ACC112 (cell line): Measurements from ENCODE around the gene PRRG1.

Experiments
- H2AFZ ChIP-seq: fragments of 200-600 bp; sonication (generic); one replicate; pipeline ENCODE4 v1.6.0; 2017; ENCODE audit warnings: antibody characterized with exemption, low read length; ENCODE audit not compliant: unreplicated experiment
- H3K27ac ChIP-seq: fragments of 200-600 bp; sonication (generic); 2 replicates; pipeline ENCODE4 v1.5.1; 2014; ENCODE audit warnings: low read depth, mild to moderate bottlenecking, antibody characterized with exemption, low read length, moderate library complexity
- H3K27me3 ChIP-seq: fragments of 200-600 bp; sonication (generic); 2 replicates; pipeline ENCODE4 v1.6.1; 2014; ENCODE audit warnings: mild to moderate bottlenecking, antibody characterized with exemption, low read length, moderate library complexity, mixed read lengths; ENCODE audit not compliant: insufficient read depth
- H3K36me3 ChIP-seq: fragments of 200-600 bp; sonication (generic); 2 replicates; pipeline ENCODE4 v1.6.1; 2016; ENCODE audit warnings: mild to moderate bottlenecking, antibody characterized with exemption, low read length, moderate library complexity, mixed read lengths; ENCODE audit not compliant: insufficient read depth
- H3K4me1 ChIP-seq: fragments of 200-600 bp; sonication (generic); one replicate; pipeline ENCODE4 v1.6.1; 2016; ENCODE audit warnings: low read length, mixed read lengths; ENCODE audit not compliant: insufficient read depth, unreplicated experiment, control insufficient read depth
- H3K4me3 ChIP-seq: fragments of 200-600 bp; sonication (generic); 2 replicates; pipeline ENCODE4 v1.5.1; 2014; ENCODE audit warnings: mild to moderate bottlenecking, low read depth, low read length
- H3K79me2 ChIP-seq: fragments of 200-600 bp; sonication (generic); one replicate; pipeline ENCODE4 v1.6.0; 2016; ENCODE audit warnings: low read length; ENCODE audit not compliant: control insufficient read depth, unreplicated experiment, insufficient read depth

Gene PRRG1

GRCh38 chrX:37378404-37378803 lies 29.2 kb downstream of the PRRG1 start:
- Histone ChIP-seq H3K79me2 (peaks cover 45% of the 10 kb centered on the region), H3K27me3 (no peaks in the 10 kb centered on the region), H3K27ac (no peak overlapping the region), H3K4me1 (peaks cover 18% of the 10 kb centered on the region), H3K4me3 (no peak overlapping the region), H2AFZ (no peak overlapping the region), H3K36me3 (no peaks in the 10 kb centered on the region)

DNA sequence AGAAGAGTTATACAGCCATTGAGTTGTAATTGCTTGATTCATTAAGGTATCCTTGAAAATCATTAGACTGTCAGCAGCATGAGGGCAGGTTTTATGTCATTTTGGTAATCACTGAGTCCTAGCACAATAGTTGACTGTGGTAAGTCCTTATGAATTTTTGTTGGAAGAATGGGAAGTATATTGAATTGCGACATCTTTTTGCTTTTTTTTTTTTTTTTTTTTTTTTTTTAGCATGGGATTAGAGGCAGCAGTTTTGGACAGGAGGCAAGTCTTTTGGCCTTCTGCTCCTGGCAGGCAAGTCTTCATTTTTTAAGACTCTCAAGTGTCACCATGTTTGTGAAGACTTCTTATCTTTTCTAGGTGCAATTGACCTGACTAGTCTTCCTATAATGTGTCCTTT lies 29.7 kb downstream of the PRRG1 start:
- H3K36me3 ChIP-seq = no peaks in the 10 kb centered on the region
- peaks cover 18% of the 10 kb centered on the region for H3K4me1 ChIP-seq
- no peak overlapping the region for H3K4me3 ChIP-seq
- no peak overlapping the region for H2AFZ ChIP-seq
- H3K27me3 ChIP-seq = no peaks in the 10 kb centered on the region
- H3K27ac ChIP-seq = no peak overlapping the region
- peaks cover 41% of the 10 kb centered on the region for H3K79me2 ChIP-seq

DNA sequence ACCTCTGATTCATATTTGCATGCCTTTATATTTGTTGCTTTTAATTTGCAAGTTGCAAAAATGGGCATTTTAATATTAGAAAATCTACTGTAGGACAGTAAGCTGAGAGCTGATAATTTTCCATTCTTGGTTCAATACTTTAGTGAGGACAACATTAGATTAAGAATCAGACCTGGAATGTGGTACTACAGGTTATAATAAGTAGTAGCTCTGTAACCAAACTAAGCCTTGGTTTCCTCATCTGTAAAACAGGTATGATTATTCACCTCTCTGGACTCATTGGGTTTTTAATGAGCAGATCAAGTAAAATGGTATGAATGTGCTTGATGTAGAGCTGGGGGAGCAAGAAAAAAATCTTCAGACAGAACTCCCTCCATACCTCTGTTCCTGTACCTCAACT lies 31.1 kb downstream of the PRRG1 start:
- H3K4me1 ChIP-seq = peaks cover 18% of the 10 kb centered on the region
- H3K27ac ChIP-seq = no peak overlapping the region
- peaks cover 41% of the 10 kb centered on the region for H3K79me2 ChIP-seq
- H3K4me3 ChIP-seq = no peak overlapping the region
- no peaks in the 10 kb centered on the region for H3K36me3 ChIP-seq
- H3K27me3 ChIP-seq = no peaks in the 10 kb centered on the region
- no peak overlapping the region for H2AFZ ChIP-seq

DNA sequence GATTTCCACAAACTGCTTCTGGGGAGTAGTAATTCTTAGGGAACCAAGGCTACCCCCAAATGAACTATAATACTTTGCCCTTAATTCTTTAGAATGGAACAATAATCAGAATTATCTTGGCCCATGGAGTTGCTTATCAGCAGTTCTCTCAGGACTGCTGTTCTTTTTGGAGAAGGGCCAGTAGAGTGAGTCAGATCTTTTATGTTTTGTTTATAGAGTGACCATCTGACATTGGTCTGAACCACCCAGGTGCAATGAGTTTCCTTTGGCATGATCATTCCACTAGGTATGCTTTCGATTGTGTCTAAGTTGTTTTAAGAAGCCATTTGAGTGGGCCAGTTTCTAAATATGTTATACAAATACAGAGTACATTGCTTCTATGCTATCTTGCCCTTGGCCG lies 31.8 kb downstream of the PRRG1 start:
- Histone ChIP-seq H3K79me2 (peaks cover 36% of the 10 kb centered on the region), H3K27me3 (no peaks in the 10 kb centered on the region), H3K4me1 (peaks cover 18% of the 10 kb centered on the region), H3K36me3 (no peaks in the 10 kb centered on the region), H2AFZ (no peak overlapping the region), H3K4me3 (peak overlapping the region; percentile 11; the same call in 1 of the 2 replicates), H3K27ac (no peak overlapping the region)

DNA sequence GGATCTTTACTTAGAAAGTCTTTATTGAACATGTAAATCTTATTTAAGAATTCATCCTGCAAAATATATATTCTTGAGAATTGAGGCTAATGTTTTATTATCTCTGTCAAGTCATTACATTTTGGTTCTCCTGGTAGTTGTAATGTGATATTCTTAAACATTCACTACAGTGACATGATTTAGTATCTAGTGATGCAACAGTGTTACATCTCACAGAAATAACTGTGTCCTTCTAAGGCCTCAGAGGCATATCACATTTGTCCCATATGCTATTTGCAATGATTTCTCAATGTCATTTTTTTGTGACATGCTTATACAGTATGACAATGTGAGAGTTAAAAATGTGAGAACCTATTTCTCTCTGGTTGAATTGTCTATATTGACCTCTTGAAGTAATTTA lies 34.1 kb downstream of the PRRG1 start:
- H3K27ac ChIP-seq = no peak overlapping the region
- no peaks in the 10 kb centered on the region for H3K36me3 ChIP-seq
- no peaks in the 10 kb centered on the region for H3K27me3 ChIP-seq
- peaks cover 18% of the 10 kb centered on the region for H3K4me1 ChIP-seq
- H2AFZ ChIP-seq = no peak overlapping the region
- peaks cover 20% of the 10 kb centered on the region for H3K79me2 ChIP-seq
- no peak overlapping the region for H3K4me3 ChIP-seq

DNA sequence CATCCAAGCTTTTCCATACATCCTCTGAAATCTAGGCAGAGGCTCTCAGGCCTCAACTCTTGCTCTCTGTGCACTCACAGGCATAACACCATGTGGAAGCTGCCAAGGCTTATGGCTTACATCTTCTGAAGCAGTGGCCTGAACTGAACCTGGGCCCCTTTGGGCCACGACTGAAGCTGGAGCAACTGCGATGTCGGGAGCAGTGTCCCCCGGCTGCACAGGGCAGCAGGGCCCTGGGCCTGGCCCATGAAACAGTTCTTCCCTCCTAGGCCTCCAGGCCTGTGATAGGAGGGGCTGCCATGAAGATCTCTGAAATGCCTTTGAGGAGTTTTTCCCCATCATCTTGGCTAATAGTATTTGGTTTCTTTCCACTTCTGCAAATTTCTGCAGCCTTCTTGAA lies 39.2 kb downstream of the PRRG1 start:
- Histone ChIP-seq H2AFZ (no peak overlapping the region), H3K27me3 (no peaks in the 10 kb centered on the region), H3K4me3 (no peak overlapping the region), H3K36me3 (no peaks in the 10 kb centered on the region), H3K27ac (no peak overlapping the region), H3K4me1 (no peaks in the 10 kb centered on the region), H3K79me2 (peaks cover 4% of the 10 kb centered on the region)

GRCh38 chrX:37405956-37406355 lies 56.8 kb downstream of the PRRG1 start:
- H3K36me3 ChIP-seq = no peaks in the 10 kb centered on the region
- no peak overlapping the region for H3K4me3 ChIP-seq
- peak overlapping the region; percentile 50 for H3K27ac ChIP-seq
- no peaks in the 10 kb centered on the region for H3K27me3 ChIP-seq
- H2AFZ ChIP-seq = no peak overlapping the region
- H3K4me1 ChIP-seq = peaks cover 10% of the 10 kb centered on the region
- H3K79me2 ChIP-seq = no peaks in the 10 kb centered on the region

GRCh38 chrX:37407736-37408135 lies 58.6 kb downstream of the PRRG1 start:
- no peak overlapping the region for H3K27ac ChIP-seq
- no peak overlapping the region for H2AFZ ChIP-seq
- no peaks in the 10 kb centered on the region for H3K36me3 ChIP-seq
- no peaks in the 10 kb centered on the region for H3K27me3 ChIP-seq
- H3K4me1 ChIP-seq = peaks cover 10% of the 10 kb centered on the region
- no peak overlapping the region for H3K4me3 ChIP-seq
- no peaks in the 10 kb centered on the region for H3K79me2 ChIP-seq

DNA sequence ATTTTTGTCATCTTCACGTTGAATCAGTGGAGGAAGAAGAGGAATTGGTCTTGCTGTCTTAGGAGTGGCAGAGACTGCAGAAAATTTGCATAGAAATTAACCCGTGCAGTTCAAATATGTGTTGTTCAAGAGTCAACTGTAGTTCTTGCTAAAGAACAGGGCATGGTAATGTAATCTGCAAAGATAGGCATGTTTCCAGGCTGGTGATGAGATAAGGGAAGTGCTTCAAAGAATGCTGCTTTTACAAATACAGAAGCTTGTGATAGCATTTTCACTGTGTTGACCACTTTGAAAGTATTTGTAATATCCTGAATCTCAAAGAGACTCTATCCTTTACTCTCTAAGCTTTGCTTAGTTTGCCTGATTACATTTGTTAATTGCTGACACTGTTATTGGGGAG lies 60.1 kb downstream of the PRRG1 start:
- no peak overlapping the region for H3K27ac ChIP-seq
- H3K36me3 ChIP-seq = no peaks in the 10 kb centered on the region
- H2AFZ ChIP-seq = no peak overlapping the region
- no peaks in the 10 kb centered on the region for H3K79me2 ChIP-seq
- peaks cover 10% of the 10 kb centered on the region for H3K4me1 ChIP-seq
- no peaks in the 10 kb centered on the region for H3K27me3 ChIP-seq
- no peak overlapping the region for H3K4me3 ChIP-seq

DNA sequence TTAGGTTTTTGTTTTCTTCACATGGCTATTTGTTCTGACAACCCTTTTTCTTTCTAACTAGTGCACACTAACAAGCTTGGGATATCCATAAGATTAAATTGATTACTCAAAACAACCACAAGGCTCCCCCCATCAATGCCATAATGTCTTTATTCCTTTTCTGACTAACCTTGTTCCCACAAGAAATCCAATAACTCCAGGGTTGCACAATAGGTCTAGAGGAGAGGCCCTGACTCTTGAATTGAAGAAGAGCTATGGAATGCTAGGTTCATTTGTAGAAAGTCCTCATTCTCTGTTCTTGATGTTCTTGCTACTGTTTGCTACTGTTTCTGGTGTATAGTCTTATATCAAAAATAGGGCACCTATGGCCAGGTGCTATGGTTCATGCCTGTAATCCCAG lies 71.0 kb downstream of the PRRG1 start:
- Histone ChIP-seq H2AFZ (no peak overlapping the region), H3K36me3 (no peaks in the 10 kb centered on the region), H3K27me3 (no peaks in the 10 kb centered on the region), H3K4me1 (peaks cover 7% of the 10 kb centered on the region), H3K4me3 (no peak overlapping the region), H3K79me2 (no peaks in the 10 kb centered on the region), H3K27ac (no peak overlapping the region)

DNA sequence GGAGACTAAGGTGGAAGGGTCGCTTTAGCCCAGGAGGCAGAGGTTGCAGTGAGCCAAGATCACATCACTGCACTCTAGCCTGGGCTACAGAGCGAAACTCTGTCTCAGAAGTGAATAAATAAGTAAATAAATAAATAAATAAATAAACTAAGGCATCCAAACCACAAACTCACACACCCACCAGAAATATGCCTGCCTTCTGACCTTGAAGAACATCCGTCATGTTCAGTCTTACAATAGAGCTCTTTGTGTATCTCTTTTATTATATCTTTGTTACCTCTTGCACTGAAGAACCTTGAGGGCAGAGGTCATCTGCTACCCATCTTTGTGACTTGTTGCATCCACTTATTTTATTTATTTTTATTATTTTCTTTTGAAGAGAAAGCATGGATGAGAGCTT lies 71.6 kb downstream of the PRRG1 start:
- no peaks in the 10 kb centered on the region for H3K36me3 ChIP-seq
- no peak overlapping the region for H2AFZ ChIP-seq
- H3K27me3 ChIP-seq = no peaks in the 10 kb centered on the region
- peaks cover 7% of the 10 kb centered on the region for H3K4me1 ChIP-seq
- no peak overlapping the region for H3K4me3 ChIP-seq
- H3K79me2 ChIP-seq = no peaks in the 10 kb centered on the region
- no peak overlapping the region for H3K27ac ChIP-seq
